NCI-H1417 treated with DMSO at 0.1 percent for 48 hours (cell line): ENCODE data around the gene YPEL4.
"Not testable (repeated sequence)": the region's sequence is repeated elsewhere in the genome, so short reads cannot be mapped to it uniquely, and the experiment has no call there.

Experiments used
- DNase-seq: peaks from one replicate; lab custom pipeline; 2025; lab: John Stamatoyannopoulos, UW

YPEL4 gene, protein sequence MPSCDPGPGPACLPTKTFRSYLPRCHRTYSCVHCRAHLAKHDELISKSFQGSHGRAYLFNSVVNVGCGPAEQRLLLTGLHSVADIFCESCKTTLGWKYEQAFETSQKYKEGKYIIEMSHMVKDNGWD

DNA sequence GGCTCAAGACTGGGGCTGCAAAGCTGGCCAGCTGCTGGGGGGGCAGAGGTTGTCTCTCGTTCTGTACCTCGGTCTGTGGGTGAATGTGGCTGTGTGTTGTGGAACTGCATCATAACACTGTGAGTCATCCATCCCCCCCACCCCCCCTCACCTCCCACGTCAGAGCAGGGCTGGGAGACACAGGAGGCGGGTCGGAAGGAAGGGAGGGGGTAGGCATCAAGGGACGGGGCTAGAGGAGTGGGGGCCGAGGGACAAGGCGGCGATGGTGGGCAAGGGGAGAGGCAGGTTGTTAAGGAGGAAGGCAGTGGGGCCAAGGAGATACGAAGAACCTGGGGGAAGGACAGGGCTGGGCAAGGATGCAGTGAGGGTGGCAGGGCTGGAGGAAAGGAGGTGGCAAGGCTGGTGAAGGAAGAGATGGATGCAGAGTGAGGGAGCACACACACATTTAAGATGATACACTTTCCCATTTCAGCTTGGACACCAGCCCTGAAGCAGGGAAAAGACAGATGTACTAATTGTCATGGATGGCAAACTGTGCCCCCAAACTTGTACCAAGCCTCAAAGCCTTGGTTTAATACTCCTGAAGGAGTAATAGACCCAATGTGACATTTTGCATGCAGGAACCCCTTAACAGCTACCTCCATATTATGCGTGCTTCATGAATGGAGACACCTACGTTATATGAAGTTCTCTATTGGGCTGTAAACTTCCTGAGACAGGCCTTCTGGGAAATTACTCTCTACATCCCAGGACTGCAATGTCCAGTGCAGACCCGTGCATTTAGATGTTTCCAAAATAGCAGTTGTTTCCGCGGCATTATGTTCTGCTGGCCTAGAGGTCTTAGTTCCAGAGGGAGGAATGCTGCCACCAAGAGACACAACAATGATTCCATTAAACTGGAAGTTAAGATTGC, at the start of gene YPEL4:
TSS of gene YPEL4 (minus strand) at position 87 of the 913 bp plus-strand sequence. CDS start 2,805 bp downstream, outside the sequence.
- no peak for DNase-seq

GRCh38 chr11:57698843-57699365, 49.2 kb upstream of the YPEL4 start:
- no peak for DNase-seq

DNA sequence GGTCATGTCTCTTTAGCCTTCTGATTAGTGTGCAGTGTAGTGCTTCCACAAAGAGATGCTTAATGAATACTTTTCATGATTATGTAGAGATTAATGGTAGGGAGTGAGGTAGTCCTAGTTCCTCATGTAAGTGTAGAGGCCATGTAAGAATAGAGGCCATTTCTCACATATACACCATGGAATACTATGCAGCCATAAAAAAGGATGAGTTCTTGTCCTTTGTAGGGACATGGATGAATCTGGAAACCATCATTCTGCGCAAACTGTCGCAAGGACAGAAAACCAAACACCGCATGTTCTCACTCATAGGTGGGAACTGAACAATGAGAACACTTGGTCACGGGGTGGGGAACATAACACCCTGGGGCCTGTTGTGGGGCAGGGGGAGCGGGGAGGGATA, 40.8 kb upstream of the YPEL4 start:
- DNase-seq: not testable (repeated sequence)

GRCh38 chr11:57681168-57681567, 31.5 kb upstream of the YPEL4 start:
- DNase-seq: no peak

GRCh38 chr11:57680552-57680874, 30.8 kb upstream of the YPEL4 start:
- DNase-seq: no peak

DNA sequence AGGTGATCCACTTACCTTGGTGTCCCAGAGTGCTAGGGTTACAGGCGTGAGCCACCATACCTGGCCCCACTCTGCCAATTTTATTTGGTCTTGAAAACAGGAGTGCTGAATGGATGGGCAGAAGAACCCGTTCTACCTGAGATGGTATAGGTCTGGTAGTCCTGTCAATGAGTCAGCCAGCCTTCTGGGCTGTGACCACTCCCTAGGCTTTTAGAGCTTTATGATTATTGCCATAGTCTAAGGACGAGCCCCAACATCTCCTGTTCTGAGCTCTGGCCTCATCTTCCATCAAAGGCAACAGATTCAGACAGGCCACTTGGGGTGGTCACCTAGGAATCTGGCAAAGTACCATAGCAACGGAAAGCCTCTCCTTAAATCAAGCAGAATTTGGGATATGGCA, 29.7 kb upstream of the YPEL4 start:
- DNase-seq: no peak

GRCh38 chr11:57675176-57675941, 25.6 kb upstream of the YPEL4 start:
- no peak for DNase-seq

- DNase-seq: no peak
Observed at GRCh38 chr11:57674251-57674650, 24.5 kb upstream of the YPEL4 start.

- no peak for DNase-seq
Observed at GRCh38 chr11:57668434-57668782, 18.7 kb upstream of the YPEL4 start.

GRCh38 chr11:57667736-57668433, 18.2 kb upstream of the YPEL4 start, which contains the start of gene ZDHHC5:
Gene ZDHHC5, plus strand, starts transcription at chr11:57668114. Its CDS starts 4,977 bp downstream, at chr11:57673091.
- DNase-seq: peak; percentile 100

DNA sequence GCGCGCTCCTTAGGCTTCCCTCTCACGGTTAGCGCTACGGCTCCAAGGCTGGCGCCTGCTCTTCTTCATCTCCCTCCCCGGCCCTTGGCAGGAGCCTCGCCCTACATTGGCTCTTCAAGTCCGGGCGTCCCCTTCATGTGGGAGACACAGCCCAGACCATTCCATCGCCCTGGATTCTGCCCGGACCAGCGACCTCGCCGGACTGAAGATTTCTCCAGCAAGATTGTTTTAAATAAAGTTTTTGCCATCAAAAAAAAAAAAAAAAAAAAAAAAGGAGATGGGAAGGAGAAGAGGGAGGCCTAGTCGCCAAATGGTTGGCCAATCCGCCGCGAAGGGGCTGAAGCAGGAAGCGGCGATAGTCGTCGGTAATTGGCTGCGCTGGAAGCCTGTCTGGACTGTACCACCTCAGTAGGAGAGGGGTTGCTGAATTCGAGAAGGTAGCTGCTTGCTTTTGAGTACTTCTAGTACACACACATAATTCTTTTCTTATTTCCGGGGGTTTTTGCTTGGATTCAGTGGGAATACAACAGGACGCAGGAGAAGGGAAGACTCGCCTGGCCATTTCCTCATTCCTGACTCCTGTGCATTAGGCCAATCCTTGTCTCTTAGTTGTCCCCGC, 17.5 kb upstream of the YPEL4 start:
- peak; percentile 100 for DNase-seq

GRCh38 chr11:57663975-57664374, 14.3 kb upstream of the YPEL4 start:
- DNase-seq: no peak

DNA sequence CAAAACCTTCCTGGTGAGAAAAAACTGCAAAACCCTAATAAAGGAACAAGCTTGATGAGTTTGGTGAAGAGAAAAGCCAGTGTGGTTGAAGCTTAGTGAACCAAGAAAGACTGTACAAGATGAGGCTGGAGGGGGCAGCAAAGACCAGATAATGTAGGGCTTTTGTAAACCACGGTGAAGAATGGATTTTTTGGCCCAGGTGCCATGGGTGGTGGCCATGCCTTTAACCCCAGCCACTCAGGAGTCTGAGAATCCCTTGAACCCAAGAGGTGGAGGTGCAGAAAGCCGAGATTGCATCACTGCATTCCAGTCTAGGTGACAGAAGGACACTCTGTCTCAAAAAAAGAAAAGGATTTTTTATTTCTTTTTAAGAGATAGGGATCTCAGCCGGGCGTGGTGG, 13.2 kb upstream of the YPEL4 start:
- no peak for DNase-seq

DNA sequence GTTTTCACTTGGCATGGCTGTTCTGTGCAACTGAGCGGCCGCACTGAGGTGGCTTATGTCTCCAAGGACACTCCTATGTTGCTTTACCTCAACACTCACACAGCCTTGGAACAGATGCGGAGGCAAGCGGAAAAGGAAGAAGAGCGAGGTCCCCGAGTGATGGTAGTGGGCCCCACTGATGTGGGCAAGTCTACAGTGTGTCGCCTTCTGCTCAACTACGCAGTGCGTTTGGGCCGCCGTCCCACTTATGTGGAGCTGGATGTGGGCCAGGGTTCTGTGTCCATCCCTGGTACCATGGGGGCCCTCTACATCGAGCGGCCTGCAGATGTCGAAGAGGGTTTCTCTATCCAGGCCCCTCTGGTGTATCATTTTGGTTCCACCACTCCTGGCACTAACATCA, 10.0 kb upstream of the YPEL4 start:
- no peak for DNase-seq

DNA sequence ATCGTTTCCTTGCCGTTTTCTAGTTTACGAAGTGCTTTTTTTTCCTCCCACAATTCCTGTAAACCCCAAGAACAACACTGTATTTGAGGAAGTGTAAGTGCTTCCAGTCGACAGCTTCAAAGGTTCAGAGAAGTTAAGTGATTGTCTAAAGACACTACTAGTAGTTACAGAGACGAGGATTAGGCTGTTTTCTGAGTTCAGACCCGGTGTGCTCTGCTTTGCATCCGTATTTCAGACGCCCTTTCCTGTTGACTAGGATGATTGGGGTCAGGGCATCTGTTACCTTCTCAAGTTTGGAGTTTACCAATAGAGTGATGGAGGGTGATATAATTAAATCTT, 8.3 kb upstream of the YPEL4 start:
- DNase-seq: no peak

DNA sequence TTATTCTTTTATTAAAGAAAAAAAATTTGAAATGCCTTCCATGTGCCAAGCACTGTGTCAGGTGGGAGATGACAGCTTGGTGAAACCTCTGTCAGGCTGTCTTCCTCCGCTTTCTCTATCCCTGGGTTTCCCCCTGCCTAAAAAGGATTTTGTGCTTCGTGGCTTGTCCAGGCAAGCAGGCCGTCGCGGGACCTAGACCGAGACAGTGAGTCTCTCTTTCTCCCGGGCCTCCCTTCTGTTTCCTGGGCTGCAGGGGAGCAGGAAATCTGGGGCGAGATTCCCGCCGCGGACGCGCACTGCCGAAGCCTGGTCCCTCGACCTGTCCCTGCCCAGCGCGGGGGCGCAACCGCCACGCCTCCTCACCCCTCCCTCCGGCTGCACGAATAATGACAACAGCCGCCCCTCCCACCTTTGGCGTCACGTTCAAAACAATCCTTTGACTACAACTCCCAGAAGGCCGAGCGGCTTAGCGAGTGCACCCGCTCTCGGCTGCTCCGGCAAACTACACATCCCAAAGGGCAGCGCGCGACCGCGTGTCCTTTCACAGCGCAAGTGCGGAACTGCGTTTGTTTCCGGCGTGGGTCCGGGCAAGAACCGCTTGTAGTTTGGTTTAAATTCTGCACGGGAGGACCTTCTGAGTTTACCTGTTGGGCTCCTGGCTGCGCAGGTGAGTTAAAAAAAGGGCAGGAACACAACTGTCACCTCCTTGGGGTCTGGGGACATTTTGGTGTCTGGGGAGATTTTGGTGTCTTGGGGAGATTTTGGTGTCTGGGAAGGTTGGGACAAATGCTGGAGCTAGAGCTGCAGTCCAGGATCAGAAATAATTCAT, 7.7 kb upstream of the YPEL4 start, which contains the start of gene CLP1:
TSS of gene CLP1 (plus strand) at position 569 of the 829 bp plus-strand sequence. CDS start 1,715 bp downstream, outside the sequence.
- DNase-seq: peak; percentile 91

DNA sequence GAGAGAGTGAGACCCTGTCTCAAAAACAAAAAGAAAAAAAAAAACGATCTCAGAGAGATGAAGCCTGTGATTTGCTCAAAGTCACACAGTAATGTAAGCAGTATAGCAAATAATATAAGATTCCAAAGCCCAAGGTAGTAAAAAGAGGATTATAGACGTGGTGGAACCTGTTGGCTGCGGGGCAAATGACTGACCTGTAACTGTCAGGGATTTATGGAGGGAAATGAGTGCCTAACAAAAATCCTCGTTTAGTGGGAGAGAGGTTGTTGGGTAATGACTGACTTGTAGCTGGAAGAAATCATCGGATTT, 7.1 kb upstream of the YPEL4 start:
- DNase-seq: no peak

- DNase-seq: no peak
Observed at GRCh38 chr11:57653163-57653562, 3.5 kb upstream of the YPEL4 start.

GRCh38 chr11:57652662-57653061, 3.0 kb upstream of the YPEL4 start:
- DNase-seq: no peak

- not testable (repeated sequence) for DNase-seq
Observed at GRCh38 chr11:57652230-57652629, 2.5 kb upstream of the YPEL4 start.

- DNase-seq: no peak
Observed at GRCh38 chr11:57651408-57651807, 1.7 kb upstream of the YPEL4 start.
